Measurements from ENCODE around the gene KNOP1.

Gene KNOP1

GRCh38 chr16:19706846-19707245 lies 11.2 kb downstream of the KNOP1 start:
- no peak for DNase-seq

GRCh38 chr16:19705843-19706242 lies 12.2 kb downstream of the KNOP1 start:
- no peak for DNase-seq

GRCh38 chr16:19705146-19705501 lies 12.9 kb downstream of the KNOP1 start:
- DNase-seq = no peak

GRCh38 chr16:19704321-19705145 lies 13.5 kb downstream of the KNOP1 start:
- DNase-seq = no peak

DNA sequence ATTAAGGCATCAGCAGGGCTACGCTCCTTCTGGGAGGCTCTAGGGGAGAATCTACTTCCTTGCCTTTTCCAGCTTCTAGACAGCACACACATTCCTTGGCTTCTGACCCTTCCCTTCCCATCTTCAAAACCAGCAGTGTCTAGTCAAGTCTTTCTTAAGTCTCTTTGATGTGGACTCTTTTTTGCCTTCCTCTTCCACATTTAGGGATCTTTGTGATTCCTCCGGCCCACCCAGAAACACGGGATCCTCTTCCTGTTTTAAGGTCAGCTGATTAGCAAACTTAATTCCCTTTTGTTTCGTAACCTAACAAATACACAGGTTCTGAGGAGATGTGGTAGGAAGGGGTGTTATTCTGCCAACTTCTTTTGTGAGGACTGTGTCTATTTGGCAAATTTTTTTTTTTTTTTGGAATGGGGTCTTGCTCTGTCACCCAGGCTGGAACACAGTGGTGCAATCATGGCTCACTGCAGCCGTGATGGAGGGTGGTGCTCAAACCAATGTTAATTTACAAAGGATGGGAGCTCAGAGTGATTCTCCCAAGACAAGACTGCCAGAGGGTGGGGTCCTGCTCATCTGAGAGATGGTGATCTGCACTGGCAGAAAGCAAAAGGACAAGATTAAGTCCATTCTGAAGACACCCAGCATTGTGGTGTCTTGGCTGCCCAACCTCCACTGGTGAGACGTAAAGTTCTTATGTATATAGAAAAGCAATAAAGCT lies 14.7 kb downstream of the KNOP1 start:
- DNase-seq = no peak

GRCh38 chr16:19701091-19701490 lies 16.9 kb downstream of the KNOP1 start:
- no peak for DNase-seq

GRCh38 chr16:19700319-19700781 lies 17.7 kb downstream of the KNOP1 start:
- no peak for DNase-seq

GRCh38 chr16:19699472-19699871 lies 18.6 kb downstream of the KNOP1 start:
- no peak for DNase-seq

DNA sequence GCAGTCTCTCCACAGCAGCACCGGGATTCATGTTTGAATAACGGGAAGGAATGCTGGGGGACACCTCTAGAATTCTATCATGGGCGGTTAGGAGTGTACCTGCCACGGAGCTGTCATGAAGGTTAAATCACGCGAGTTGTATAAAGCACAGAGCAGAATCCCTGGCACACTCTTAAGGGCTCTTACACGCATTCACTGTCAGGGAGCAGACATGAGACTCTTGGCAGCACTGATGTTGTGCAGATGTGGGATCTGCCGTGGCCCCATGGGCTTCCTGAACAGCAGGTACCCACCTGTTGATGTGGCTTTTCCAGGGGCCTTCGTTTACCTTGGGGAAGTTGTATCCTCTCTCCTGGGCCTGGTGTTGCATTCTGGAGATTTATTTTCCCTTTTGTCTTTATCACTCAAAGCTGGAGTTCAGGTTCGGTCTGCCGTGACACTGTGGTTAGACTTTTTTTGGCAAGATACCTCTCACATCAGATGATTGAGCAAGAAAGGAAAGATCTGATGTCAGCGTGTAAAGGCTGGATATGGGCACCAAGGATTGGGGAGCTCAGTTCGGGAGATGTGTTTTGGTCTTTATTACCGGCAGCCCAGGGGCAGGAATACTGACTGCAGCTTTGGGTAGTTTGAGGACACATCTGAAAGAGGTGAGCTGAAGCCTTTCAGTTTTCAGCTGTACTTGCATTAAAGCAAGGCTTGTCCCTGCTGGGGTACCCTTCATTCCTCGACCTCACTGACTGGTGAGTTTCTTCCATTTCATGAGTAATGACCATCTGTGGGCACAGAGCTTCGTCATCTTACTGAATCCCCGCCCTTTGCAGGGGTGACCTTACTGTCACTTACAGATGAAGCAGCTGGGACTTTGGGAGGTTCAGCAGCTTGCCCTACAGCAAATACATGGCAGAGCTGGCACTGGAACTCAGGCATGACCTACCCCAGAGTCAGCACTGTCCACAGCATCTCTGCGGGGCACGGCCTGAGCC lies 19.3 kb downstream of the KNOP1 start:
- no peak for DNase-seq

DNA sequence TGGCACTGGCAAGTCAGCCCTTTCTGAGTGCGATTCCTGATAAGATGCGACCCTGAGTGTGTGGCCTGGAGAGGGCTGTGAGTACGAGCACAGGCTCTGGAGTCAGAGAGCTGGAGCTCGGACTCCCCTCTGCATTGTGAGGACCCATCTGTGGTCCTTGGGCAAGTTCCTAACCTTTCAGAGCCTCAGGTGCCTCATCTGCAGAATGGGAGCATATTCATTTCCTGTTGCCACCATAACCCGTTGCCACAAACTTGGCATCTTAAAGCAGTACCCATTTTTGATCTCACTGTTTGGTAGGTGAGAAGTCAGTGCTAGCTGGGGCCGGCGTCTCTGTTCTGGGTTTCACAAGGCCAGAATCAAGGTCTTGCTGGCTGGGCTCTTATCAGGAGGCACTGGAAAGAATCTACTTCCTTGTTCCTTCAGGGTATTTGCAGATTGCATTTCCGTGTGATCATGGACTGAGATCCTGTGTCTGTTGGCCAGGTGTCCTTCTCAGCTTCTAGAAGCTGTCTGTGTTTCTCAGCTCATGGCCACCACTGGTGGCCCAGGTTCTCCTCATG lies 20.2 kb downstream of the KNOP1 start:
- no peak for DNase-seq

GRCh38 chr16:19696961-19697360 lies 21.1 kb downstream of the KNOP1 start:
- no peak for DNase-seq

- DNase-seq = peak; percentile 9
Measured at GRCh38 chr16:19696328-19696727, 21.7 kb downstream of the KNOP1 start.

DNA sequence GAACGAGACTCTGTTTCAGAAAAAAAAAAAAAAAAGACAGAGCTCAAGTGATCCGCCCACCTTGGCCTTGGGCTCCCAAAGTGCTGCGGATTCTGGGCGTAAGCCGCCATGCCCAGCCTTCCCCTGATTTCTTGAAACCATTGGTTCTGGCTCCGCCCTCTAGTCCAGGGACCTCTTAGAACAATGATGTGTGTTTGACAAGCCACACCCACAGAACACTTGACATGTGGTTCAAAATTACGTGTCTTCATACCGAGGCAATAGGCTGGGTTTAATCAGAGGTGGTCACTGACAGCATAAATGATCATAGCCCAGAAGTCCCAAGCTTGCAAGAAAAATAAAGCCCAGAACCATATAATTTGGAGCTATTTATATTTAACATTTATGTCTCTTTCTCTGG lies 23.0 kb downstream of the KNOP1 start:
- DNase-seq = no peak

DNA sequence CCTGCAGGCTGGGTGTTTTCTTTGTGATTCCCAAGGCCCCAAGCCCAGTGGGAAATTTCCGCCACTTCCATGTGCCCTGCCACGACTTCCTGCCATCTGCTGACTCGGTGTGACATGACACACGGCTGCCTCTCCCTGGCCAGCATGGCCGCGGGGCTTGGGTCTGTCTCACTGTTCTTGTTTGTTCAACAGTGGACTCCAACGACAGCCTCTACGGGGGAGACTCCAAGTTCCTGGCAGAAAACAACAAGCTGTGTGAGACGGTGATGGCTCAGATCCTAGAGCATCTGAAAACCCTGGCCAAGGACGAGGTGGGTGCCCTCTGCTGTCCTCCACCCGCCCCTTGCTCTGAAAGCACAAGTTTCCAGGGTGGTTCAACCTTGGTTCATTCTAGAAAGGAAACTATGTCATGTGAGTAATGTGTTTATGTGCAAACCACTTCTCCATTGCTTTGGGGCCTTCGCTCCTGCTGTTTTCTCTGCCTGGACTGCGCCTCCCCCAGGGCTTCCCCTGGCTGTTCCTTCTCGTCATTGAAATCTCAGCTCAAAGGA lies 26.8 kb downstream of the KNOP1 start:
- DNase-seq = no peak

DNA sequence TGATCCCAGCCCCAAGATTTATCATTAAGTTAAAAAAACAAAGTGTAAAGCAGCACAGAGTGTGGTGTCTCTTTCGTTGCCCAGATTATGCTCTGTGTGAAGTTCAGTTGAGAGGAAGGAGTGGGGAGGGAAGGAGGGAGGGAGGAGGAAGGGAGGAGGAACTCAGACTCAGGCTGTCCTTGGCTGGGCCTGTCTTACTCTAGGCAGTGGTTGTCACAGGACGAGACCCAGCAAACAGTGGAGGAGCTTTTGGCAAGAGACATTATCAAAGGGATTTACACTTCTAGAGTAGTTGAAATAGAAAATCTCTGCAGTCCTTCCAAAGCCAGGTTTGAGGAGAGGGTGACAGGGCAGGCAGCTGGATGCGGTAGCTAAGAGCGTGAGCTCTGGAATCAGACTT lies 27.8 kb downstream of the KNOP1 start:
- DNase-seq = no peak

DNA sequence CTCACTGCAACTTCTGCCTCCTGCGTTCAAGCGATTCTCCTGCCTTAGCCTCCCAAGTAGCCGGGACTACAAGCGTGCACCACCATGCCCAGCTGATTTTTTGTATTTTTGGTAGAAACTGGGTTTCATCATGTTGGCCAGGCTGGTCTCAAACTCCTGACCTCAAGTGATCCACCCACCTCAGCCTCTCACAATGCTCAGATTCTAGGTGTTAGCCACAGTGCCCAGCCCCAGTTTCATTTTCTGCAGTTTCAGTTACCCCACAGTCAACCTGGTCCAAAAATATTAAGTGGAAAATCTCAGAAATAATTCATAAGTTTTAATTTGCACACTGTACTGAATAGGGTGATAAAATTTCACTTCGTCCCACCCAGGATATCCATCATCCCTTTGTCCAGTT lies 28.7 kb downstream of the KNOP1 start:
- DNase-seq = no peak

GRCh38 chr16:19688396-19689024 lies 29.5 kb downstream of the KNOP1 start:
- no peak for DNase-seq

DNA sequence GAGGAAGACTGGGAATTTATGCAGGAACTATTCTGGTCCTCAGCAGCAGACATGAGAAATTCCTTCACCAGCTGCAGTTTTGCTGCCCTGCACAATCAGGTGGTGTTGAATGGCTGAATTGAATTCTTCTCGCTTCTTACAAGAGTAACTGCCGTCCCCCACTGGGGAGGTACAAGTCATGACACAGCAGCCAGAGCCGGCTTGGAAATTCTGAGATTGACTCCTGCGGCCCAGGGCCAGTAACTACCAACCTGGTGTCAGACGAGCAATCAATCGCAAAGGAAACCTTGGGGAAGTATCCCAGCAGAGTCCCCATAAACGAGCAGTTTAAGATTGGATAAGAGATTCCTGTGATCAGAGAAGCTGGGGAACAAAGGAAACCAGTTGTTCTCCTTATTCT lies 30.7 kb downstream of the KNOP1 start:
- no peak for DNase-seq

DNA sequence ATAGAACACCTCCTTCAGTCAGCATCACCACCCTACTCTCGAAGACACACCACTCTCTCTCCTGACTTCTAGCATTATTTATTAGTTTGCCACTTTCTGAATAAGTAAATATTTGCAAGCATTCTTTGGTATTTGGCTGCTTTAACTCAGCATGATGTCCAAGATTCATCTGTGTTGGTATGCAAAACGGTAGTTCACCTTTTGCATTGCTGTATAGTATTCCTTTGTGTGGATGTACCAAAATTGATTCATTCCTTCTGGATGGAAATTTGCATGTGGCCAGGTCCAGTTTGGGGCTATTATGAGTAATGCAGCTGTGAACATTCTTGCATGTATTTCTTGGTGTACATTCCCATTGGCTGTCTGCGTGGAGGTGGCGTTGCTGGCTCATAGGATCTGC lies 32.9 kb downstream of the KNOP1 start:
- no peak for DNase-seq

GRCh38 chr16:19683453-19684236 lies 34.4 kb downstream of the KNOP1 start:
- no peak for DNase-seq

DNA sequence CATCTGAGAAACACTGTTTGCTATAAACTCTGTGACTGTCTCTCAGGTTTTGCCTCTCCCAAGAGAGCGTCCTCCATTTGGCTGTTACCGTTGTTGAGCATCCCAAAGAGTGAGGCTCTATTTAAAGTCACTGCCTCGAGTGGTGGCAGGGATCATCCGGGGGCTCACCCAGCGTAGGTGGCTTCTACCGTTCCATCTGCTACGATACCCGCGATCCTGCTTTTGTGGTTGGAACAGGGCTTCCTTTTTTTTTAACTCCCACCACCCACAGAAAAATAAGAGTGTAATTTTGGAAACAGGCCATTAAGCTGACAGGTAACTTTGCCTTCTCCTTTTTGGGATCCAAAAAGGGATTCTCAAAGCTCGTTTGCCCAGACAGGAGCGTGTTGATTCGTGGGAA lies 36.4 kb downstream of the KNOP1 start:
- DNase-seq = no peak
